Measurements from ENCODE around the gene PCSK1. TPM values are rescaled to one million over a fixed set of nuclear protein-coding genes. Genes with fewer than 3 reads are reported as not detected.

PCSK1 gene
- total RNA-seq, 1 donor from 2014 or later, result 0.18 TPM

- no peaks in the 10 kb centered on the region for H3K4me1 ChIP-seq
- no peaks in the 10 kb centered on the region for H3K36me3 ChIP-seq
- H3K4me3 ChIP-seq, result no peak overlapping the region
- DNase-seq (no peak), ATAC-seq (no peak)
- H3K27ac ChIP-seq, result no peak overlapping the region
- no peaks in the 10 kb centered on the region for H3K9me3 ChIP-seq
- no peaks in the 10 kb centered on the region for H3K27me3 ChIP-seq (ENCODE audit: low read depth)
- TF ChIP-seq CTCF (IDR thresholded peaks at IDR 0.05), result no peak
- intact Hi-C loops (cut with DNase I), result no loop called here
Measured at GRCh38 chr5:96410013-96410412, 23.0 kb downstream of the PCSK1 start.

- Histone ChIP-seq H3K27me3 (ENCODE audit: low read depth) (no peaks in the 10 kb centered on the region), H3K4me1 (no peaks in the 10 kb centered on the region), H3K27ac (no peak overlapping the region), H3K36me3 (no peaks in the 10 kb centered on the region), H3K9me3 (no peaks in the 10 kb centered on the region), H3K4me3 (no peak overlapping the region)
- DNase-seq (no peak), ATAC-seq (no peak)
- intact Hi-C loops (cut with DNase I), result no loop called here
- no peak for TF ChIP-seq CTCF (IDR thresholded peaks at IDR 0.05)
Measured at GRCh38 chr5:96408841-96409538, 24.1 kb downstream of the PCSK1 start.

- ATAC-seq, result no peak
- no peaks in the 10 kb centered on the region for H3K9me3 ChIP-seq
- intact Hi-C loops (cut with DNase I), result no loop called here
- H3K27ac ChIP-seq, result no peak overlapping the region
- H3K36me3 ChIP-seq, result no peaks in the 10 kb centered on the region
- no peaks in the 10 kb centered on the region for H3K4me1 ChIP-seq
- DNase-seq, result no peak
- no peaks in the 10 kb centered on the region for H3K27me3 ChIP-seq (ENCODE audit: low read depth)
- no peak for TF ChIP-seq CTCF (IDR thresholded peaks at IDR 0.05)
- H3K4me3 ChIP-seq, result no peak overlapping the region
Measured at GRCh38 chr5:96408210-96408777, 24.8 kb downstream of the PCSK1 start.

- H3K4me3 ChIP-seq, result no peak overlapping the region
- no peak for DNase-seq
- no peaks in the 10 kb centered on the region for H3K27me3 ChIP-seq (ENCODE audit: low read depth)
- ATAC-seq, result no peak
- no peaks in the 10 kb centered on the region for H3K4me1 ChIP-seq
- H3K9me3 ChIP-seq, result no peaks in the 10 kb centered on the region
- H3K36me3 ChIP-seq, result no peaks in the 10 kb centered on the region
- intact Hi-C loops (cut with DNase I), result no loop called here
- no peak overlapping the region for H3K27ac ChIP-seq
- no peak for TF ChIP-seq CTCF (IDR thresholded peaks at IDR 0.05)
Measured at GRCh38 chr5:96407436-96407835, 25.6 kb downstream of the PCSK1 start.

GRCh38 chr5:96404191-96404867 is 28.7 kb downstream of the PCSK1 start:
- TF ChIP-seq CTCF (IDR thresholded peaks at IDR 0.05), result no peak
- Histone ChIP-seq H3K4me1 (no peaks in the 10 kb centered on the region), H3K27ac (no peak overlapping the region), H3K36me3 (no peaks in the 10 kb centered on the region), H3K9me3 (no peaks in the 10 kb centered on the region), H3K27me3 (ENCODE audit: low read depth) (no peaks in the 10 kb centered on the region), H3K4me3 (no peak overlapping the region)
- DNase-seq (no peak), ATAC-seq (no peak)
- intact Hi-C loops (cut with DNase I), result no loop called here

All from lower lobe of right lung (tissue), 2 donors.